Endothelial cell of umbilical vein (primary cell): ENCODE data around the gene MAP3K13. TPM values are rescaled to one million over a fixed set of nuclear protein-coding genes. Genes with fewer than 3 reads are reported as not detected.

Experiments used
- BruUV-seq: library from RNA; stranded (reverse); fragments of 400-500 nt; replicated peaks from 2 replicates; lab custom pipeline; 2021; lab: Mats Ljungman, UMichigan
- CTCF ChIA-PET: fragments of 300-600, 350-600 bp; sonication (Branson Sonifier 250); formaldehyde crosslinking; loops from one replicate; lab custom pipeline; 2021; ENCODE audit warnings: antibody characterized with exemption, inconsistent platforms; lab: Charles Lee
- POLR2A ChIA-PET: fragments of 300-600, 350-600 bp; sonication (Branson Sonifier 250); formaldehyde crosslinking; loops from one replicate; lab custom pipeline; 2021; ENCODE audit warnings: antibody characterized with exemption, inconsistent platforms; lab: Charles Lee
- DNase-seq: peaks from one replicate; pipeline ENCODE4 v3.0.0-alpha.2; 2011; ENCODE audit warnings: low read depth, low spot score
- FAIRE-seq: peaks from 2 replicates; lab custom pipeline; 2011; peaks lifted over from hg19 to GRCh38; lab: Jason Lieb, UNC
- H2AFZ ChIP-seq: 2 replicates; pipeline ENCODE4 v1.6.0; 2012; ENCODE audit warnings: low read depth, low read length, control low read depth, inconsistent platforms
- H3K27ac ChIP-seq: 2 replicates; pipeline ENCODE4 v1.5.1; 2011; ENCODE audit warnings: low read depth, mild to moderate bottlenecking, control low read depth, low read length, moderate library complexity; ENCODE audit not compliant: insufficient read depth
- H3K27me3 ChIP-seq, 2 experiments: 2 replicates each; pipeline versions ENCODE4 v1.6.0 to v1.6.1; 2011; ENCODE audit warnings: low read length in 2 of 2, mixed read lengths in 1 of 2; ENCODE audit not compliant: control insufficient read depth in 2 of 2, insufficient read depth in 2 of 2
- H3K36me3 ChIP-seq, 2 experiments: 2 replicates in 1 of 2; 3 replicates in 1 of 2; pipeline ENCODE4 v1.5.1; 2011; ENCODE audit warnings: low read length in 2 of 2, mild to moderate bottlenecking in 1 of 2, moderate library complexity in 1 of 2; ENCODE audit not compliant: control insufficient read depth in 2 of 2, insufficient read depth in 2 of 2; ENCODE audit errors: extremely low read depth in 1 of 2
- H3K4me1 ChIP-seq: 3 replicates; pipeline ENCODE4 v1.5.1; 2011; ENCODE audit warnings: mild to moderate bottlenecking, low read length; ENCODE audit not compliant: control insufficient read depth, insufficient read depth; ENCODE audit errors: extremely low read depth
- H3K4me2 ChIP-seq: 2 replicates; pipeline ENCODE4 v1.6.1; 2011; ENCODE audit warnings: low read length, control low read depth, mixed read lengths; ENCODE audit not compliant: insufficient read depth
- H3K4me3 ChIP-seq, 3 experiments: fragments of 200-600 bp in 1 of 3; sonication (generic), shearing (Covaris generic) in 1 of 3; replicated peaks in 1 of 3; 2 replicates each; pipeline ENCODE4 v1.5.1; 2011 to 2016; ENCODE audit warnings: control low read depth in 3 of 3, low read length in 3 of 3, mild to moderate bottlenecking in 2 of 3, inconsistent platforms in 1 of 3, low read depth in 1 of 3, moderate library complexity in 1 of 3; ENCODE audit not compliant: insufficient read depth in 1 of 3
- H3K79me2 ChIP-seq: 2 replicates; pipeline ENCODE4 v1.6.0; 2012; ENCODE audit warnings: low read length, inconsistent platforms; ENCODE audit not compliant: control insufficient read depth, insufficient read depth
- H3K9ac ChIP-seq: replicated peaks from 2 replicates; pipeline ENCODE3; 2011; ENCODE audit warnings: low read length, control low read depth; ENCODE audit not compliant: insufficient read depth; ENCODE audit errors: extremely low read depth
- H3K9me1 ChIP-seq: replicated peaks from 3 replicates; pipeline ENCODE4 v1.6.0; 2011; ENCODE audit warnings: mild to moderate bottlenecking, low read length; ENCODE audit not compliant: control insufficient read depth, insufficient read depth; ENCODE audit errors: extremely low read depth
- H3K9me3 ChIP-seq: replicated peaks from 2 replicates; pipeline ENCODE4 v1.5.1; 2012; ENCODE audit warnings: low read length, inconsistent platforms; ENCODE audit not compliant: control insufficient read depth, insufficient read depth
- H4K20me1 ChIP-seq: replicated peaks from 2 replicates; pipeline ENCODE3; 2011; ENCODE audit warnings: mild to moderate bottlenecking, low read length; ENCODE audit not compliant: control insufficient read depth, insufficient read depth; ENCODE audit errors: extremely low read depth
- CTCF ChIP-seq, 2 donors: IDR thresholded peaks; 1 replicate in 1 of 2; 2 replicates in 1 of 2; pipeline ENCODE4 v1.5.1; 2011; ENCODE audit warnings: low read length in 2 of 2, mild to moderate bottlenecking in 2 of 2, moderate library complexity in 2 of 2, control low read depth in 1 of 2, inconsistent platforms in 1 of 2, low read depth in 1 of 2; ENCODE audit not compliant: insufficient read depth in 1 of 2; ENCODE audit errors: extremely low read depth in 1 of 2
- EZH2 ChIP-seq: IDR thresholded peaks from 2 replicates; pipeline ENCODE4 v1.6.1; 2012; ENCODE audit warnings: borderline replicate concordance, low read depth, mild to moderate bottlenecking, moderate library complexity, low read length, inconsistent platforms; ENCODE audit not compliant: severe bottlenecking
- FOS ChIP-seq: IDR thresholded peaks from 2 replicates; pipeline ENCODE4 v1.6.1; 2011; ENCODE audit warnings: mild to moderate bottlenecking, low read length, moderate library complexity, borderline replicate concordance; ENCODE audit not compliant: insufficient read depth
- GATA2 ChIP-seq: IDR thresholded peaks from 2 replicates; pipeline ENCODE4 v1.7.0; 2011; ENCODE audit warnings: low read depth, mild to moderate bottlenecking, moderate library complexity, mixed read lengths, low read length; ENCODE audit not compliant: insufficient read length, insufficient read depth
- JUN ChIP-seq: IDR thresholded peaks from 2 replicates; pipeline ENCODE4 v1.6.1; 2011; ENCODE audit warnings: borderline replicate concordance, low read depth; ENCODE audit not compliant: insufficient read length, insufficient read depth
- MAX ChIP-seq: IDR thresholded peaks from 2 replicates; pipeline ENCODE4 v1.6.1; 2011; ENCODE audit not compliant: insufficient read depth, insufficient read length
- MYC ChIP-seq: IDR thresholded peaks from one replicate; pipeline ENCODE4 v1.6.1; 2011; ENCODE audit warnings: mild to moderate bottlenecking, low read depth, low read length
- POLR2A ChIP-seq: IDR thresholded peaks from 2 replicates; pipeline ENCODE4 v1.6.1; 2012; ENCODE audit warnings: low read depth, mild to moderate bottlenecking, control low read depth, low read length
- POLR2AphosphoS5 ChIP-seq: IDR thresholded peaks from 2 replicates; pipeline ENCODE4 v1.6.1; 2012; ENCODE audit warnings: low read depth, mild to moderate bottlenecking, control low read depth, low read length, moderate library complexity; ENCODE audit not compliant: insufficient read depth
- dilution Hi-C: fragments of 300-500 bp; cut with MboI; formaldehyde crosslinking; loops from one replicate; pipeline ENCODE4 v1.15.0; 2019; ENCODE audit warnings: low sequenced_read_pairs; ENCODE audit not compliant: extremely low pct_ligation_motif_present
- intact Hi-C: fragments of 100-400 bp; cut with micrococcal nuclease; formaldehyde crosslinking; loops from one replicate; pipeline ENCODE4 v1.10.0; 2022
- polyA plus RNA-seq, 4 experiments: library from polyadenylated mRNA; depleted of rRNA in 3 of 4; stranded (reverse) in 3 of 4; unstranded in 1 of 4; fragments of >200 nt; gene quantifications; 2 replicates each; pipeline versions ENCODE4 v1.2.1 to v1.2.3, GENCODE V29; 2011 to 2012; ENCODE audit warnings: missing spikeins in 1 of 4
- total RNA-seq: library from RNA; stranded (reverse); gene quantifications from 2 replicates; pipeline ENCODE4 v1.2.3, GENCODE V29; 2021

The MAP3K13 gene
- total and polyA plus RNA-seq, 2 donors (not counting 3 experiments of a cell fraction or from before 2014, with no cell fraction given), result 6.2 to 15.4 TPM

DNA sequence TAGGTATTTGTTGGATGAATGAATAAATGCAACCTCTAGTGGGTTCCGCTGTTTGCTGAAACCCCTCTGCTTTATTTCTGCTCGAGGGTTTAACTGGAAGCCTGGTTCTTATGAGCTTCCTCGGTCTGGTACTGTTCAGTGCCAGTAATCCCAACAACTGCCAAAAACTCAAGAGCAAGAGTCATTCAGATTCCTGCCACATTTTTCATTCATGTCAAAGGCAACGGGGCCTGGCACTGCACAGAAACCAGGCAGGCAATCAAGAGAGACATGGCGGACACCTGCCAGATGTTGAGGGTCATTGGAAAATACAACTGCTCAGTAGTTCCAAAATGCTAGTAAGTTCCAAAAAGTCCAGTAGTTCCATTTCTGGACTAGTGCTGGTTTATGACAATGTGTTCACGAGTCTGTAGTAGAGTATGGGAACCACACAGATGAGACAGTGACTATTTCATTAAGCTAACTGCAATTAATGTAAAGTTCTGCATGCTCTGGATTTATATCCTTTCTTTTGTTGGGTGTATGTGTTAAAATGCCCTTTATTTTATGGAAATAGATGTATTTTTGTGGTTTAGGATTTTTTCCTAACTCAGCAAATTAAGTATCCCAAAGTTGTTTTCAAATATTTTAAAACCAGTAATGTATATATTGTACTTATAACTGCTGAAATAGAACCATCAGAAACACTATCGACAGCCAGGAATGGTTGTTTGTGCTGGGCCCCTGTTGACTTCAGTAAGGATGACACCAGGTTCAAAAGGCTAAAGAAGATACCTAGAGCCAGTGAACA lies 158.6 kb downstream of the MAP3K13 start:
- H3K4me3 ChIP-seq, result no peak overlapping the region
- H3K4me2 ChIP-seq, result no peak overlapping the region
- no peak overlapping the region for H3K27ac ChIP-seq
- no peaks in the 10 kb centered on the region for H3K36me3 ChIP-seq
- H3K9me3 ChIP-seq, result no peaks in the 10 kb centered on the region
- no peak overlapping the region for H3K9ac ChIP-seq
- DNase-seq (no peak), FAIRE-seq (no peak)
- H3K79me2 ChIP-seq, result no peaks in the 10 kb centered on the region
- H2AFZ ChIP-seq, result no peak overlapping the region
- intact Hi-C loops (no loop called here), dilution Hi-C loops (no loop called here)
- no peaks in the 10 kb centered on the region for H3K4me1 ChIP-seq
- BruUV-seq, result no TSS peak
- CTCF ChIA-PET, result no interaction called here
- no peaks in the 10 kb centered on the region for H4K20me1 ChIP-seq
- TF ChIP-seq POLR2AphosphoS5 (no peak), MAX (no peak), POLR2A (no peak), CTCF (IDR thresholded peaks at IDR 0.05; ENCODE audit: extremely low read depth in 1 of 2, insufficient read depth in 1 of 2, low read depth in 1 of 2, low read length in 2 of 2) (no peak), FOS (no peak), JUN (no peak), EZH2 (no peak), MYC (no peak), GATA2 (no peak)
- no peaks in the 10 kb centered on the region for H3K27me3 ChIP-seq
- H3K9me1 ChIP-seq, result no peaks in the 10 kb centered on the region
- POLR2A ChIA-PET, result no interaction called here
